PC-3 (cell line): ENCODE data around the gene VEGFA. TPM values are rescaled to one million over a fixed set of nuclear protein-coding genes. Genes with fewer than 3 reads are reported as not detected.

Source experiments
- ATAC-seq: fragments of 200-7000 bp; cut with Tn5 transposase; 2 replicates; pipeline ENCODE4 v1.9.1; 2020; ENCODE audit warnings: mild to moderate bottlenecking, moderate library complexity
- BruUV-seq: library from RNA; stranded (reverse); fragments of 400-500 nt; replicated peaks from 2 replicates; lab custom pipeline; 2021; lab: Mats Ljungman, UMichigan
- CTCF ChIA-PET: fragments of 300-600 bp; sonication (Branson Sonifier 250); formaldehyde crosslinking; loops from one replicate; lab custom pipeline; 2022; ENCODE audit warnings: antibody characterized with exemption; lab: Charles Lee
- POLR2A ChIA-PET: fragments of 300-600 bp; sonication (Branson Sonifier 250); formaldehyde crosslinking; loops from one replicate; lab custom pipeline; 2022; ENCODE audit warnings: antibody characterized with exemption; ENCODE audit not compliant: unreplicated experiment; lab: Charles Lee
- DNase-seq: peaks from one replicate; pipeline ENCODE4 v3.0.0-alpha.2; 2015
- H2AFZ ChIP-seq: fragments of 300-600 bp; sonication (generic); 2 replicates; pipeline ENCODE4 v1.6.0; 2016; ENCODE audit warnings: antibody characterized with exemption, low read length
- H3F3A ChIP-seq: fragments of 300-600 bp; sonication (generic); one replicate; pipeline ENCODE4 v1.6.0; 2017; ENCODE audit warnings: antibody characterized with exemption, low read length, control low read depth, mild to moderate bottlenecking; ENCODE audit not compliant: unreplicated experiment
- H3K27ac ChIP-seq: fragments of 300-600 bp; sonication (generic); 2 replicates; pipeline ENCODE4 v1.5.1; 2016; ENCODE audit warnings: mild to moderate bottlenecking, low read length
- H3K27me3 ChIP-seq: fragments of 300-600 bp; sonication (generic); 2 replicates; pipeline ENCODE4 v1.6.1; 2016; ENCODE audit warnings: low read length, mixed read lengths
- H3K36me3 ChIP-seq: fragments of 300-600 bp; sonication (generic); 2 replicates; pipeline ENCODE4 v1.6.1; 2016; ENCODE audit warnings: low read depth, mixed run types, low read length, mixed read lengths
- H3K4me1 ChIP-seq: fragments of 300-600 bp; sonication (generic); 2 replicates; pipeline ENCODE4 v1.5.1; 2016; ENCODE audit warnings: low read length; ENCODE audit not compliant: insufficient read depth
- H3K4me2 ChIP-seq: fragments of 300-600 bp; sonication (generic); 2 replicates; pipeline ENCODE4 v1.6.0; 2016; ENCODE audit warnings: low read length
- H3K4me3 ChIP-seq: fragments of 300-600 bp; sonication (generic); 2 replicates; pipeline ENCODE4 v1.5.1; 2016; ENCODE audit warnings: mild to moderate bottlenecking, low read length, mixed read lengths
- H3K79me2 ChIP-seq: fragments of 300-600 bp; sonication (generic); 2 replicates; pipeline ENCODE4 v1.6.1; 2017; ENCODE audit warnings: low read length, mixed read lengths
- H3K9ac ChIP-seq: fragments of 300-600 bp; sonication (generic); 2 replicates; pipeline ENCODE4 v1.6.0; 2016; ENCODE audit warnings: mild to moderate bottlenecking, low read length
- H3K9me2 ChIP-seq: fragments of 300-600 bp; sonication (generic); replicated peaks from 2 replicates; pipeline ENCODE4 v1.6.1; 2016; ENCODE audit warnings: mixed run types, low read length, mixed read lengths
- H3K9me3 ChIP-seq: fragments of 300-600 bp; sonication (generic); 2 replicates; pipeline ENCODE4 v1.6.1; 2016; ENCODE audit warnings: low read length, mixed read lengths
- H4K20me1 ChIP-seq: fragments of 300-600 bp; sonication (generic); 2 replicates; pipeline ENCODE4 v1.6.1; 2016; ENCODE audit warnings: low read length, mixed read lengths
- EZH2 ChIP-seq: fragments of 300-600 bp; sonication (generic); IDR thresholded peaks from one replicate; pipeline ENCODE4 v1.6.1; 2017; ENCODE audit warnings: antibody characterized with exemption, mild to moderate bottlenecking, low read length; ENCODE audit not compliant: unreplicated experiment
- EZH2phosphoT487 ChIP-seq: fragments of 300-600 bp; sonication (generic); IDR thresholded peaks from 2 replicates; pipeline ENCODE4 v1.6.1; 2018; ENCODE audit warnings: mild to moderate bottlenecking, antibody characterized with exemption, low read length, borderline replicate concordance
- intact Hi-C: fragments of 100-400 bp; cut with micrococcal nuclease; formaldehyde crosslinking; loops from 2 replicates; pipeline ENCODE4 v1.9.0; 2023
- total RNA-seq: library from RNA; depleted of rRNA; stranded (reverse); fragments of >200 nt; gene quantifications from 2 replicates; pipeline ENCODE4 v1.2.3, GENCODE V29; 2014
- TF ChIP-seq, protein P1 (sequence below): fragments of 300-600 bp; sonication (generic); conservative IDR thresholded peaks from 2 replicates; pipeline ENCODE4 v1.5.1; 2017; ENCODE audit warnings: antibody characterized with exemption, low read depth, mild to moderate bottlenecking, low read length

The VEGFA gene
- total RNA-seq, 1 experiment from 2014 or later = 146 TPM

DNA sequence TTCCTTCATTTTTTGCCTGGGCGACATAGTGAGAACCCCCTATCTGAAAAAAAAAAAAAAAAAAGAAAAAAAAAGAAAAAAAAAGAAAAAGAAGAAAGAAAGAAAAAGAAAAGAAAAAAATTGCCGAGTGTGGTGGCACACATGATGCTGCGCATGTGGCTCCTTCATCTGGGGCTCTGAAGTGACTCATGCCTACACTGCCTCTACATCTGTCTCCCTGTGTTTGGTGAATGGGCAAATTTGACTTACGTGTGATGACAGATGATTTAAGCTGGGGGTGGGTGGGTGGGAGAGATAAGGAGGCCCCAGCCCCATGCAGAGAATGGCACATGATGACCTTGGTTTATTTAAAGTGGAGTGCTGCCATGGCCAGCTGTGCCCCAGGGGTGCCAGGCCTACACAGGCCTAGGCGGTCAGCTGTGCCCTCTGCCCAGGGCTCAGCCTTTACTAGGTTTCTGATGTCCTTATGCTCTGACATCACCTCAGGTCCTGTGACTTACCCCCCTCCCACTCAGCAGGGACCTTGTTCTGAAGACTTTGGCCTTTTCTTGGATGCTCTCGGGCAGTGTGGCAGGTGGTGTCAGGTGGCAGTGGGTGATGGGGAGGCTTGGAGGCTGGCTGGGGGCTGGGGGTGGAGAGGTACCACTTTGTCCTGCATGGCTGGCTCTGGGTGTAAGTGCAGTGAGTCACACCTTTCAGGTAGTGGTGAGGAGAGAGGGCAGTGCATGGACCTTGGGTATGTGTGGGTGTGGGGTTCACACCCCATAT, 41.1 kb downstream of the VEGFA start:
- ATAC-seq (no peak), DNase-seq (no peak)
- POLR2A ChIA-PET = no interaction called here
- Histone ChIP-seq H3K36me3 (no peaks in the 10 kb centered on the region), H3K79me2 (no peaks in the 10 kb centered on the region), H3F3A (no peaks in the 10 kb centered on the region), H4K20me1 (no peaks in the 10 kb centered on the region), H3K9me3 (no peaks in the 10 kb centered on the region), H3K4me1 (peaks cover 6% of the 10 kb centered on the region; the same call in 1 of the 2 replicates), H3K9me2 (no peaks in the 10 kb centered on the region), H3K4me3 (no peak overlapping the region), H3K27me3 (no peaks in the 10 kb centered on the region), H3K27ac (no peak overlapping the region), H3K4me2 (no peak overlapping the region), H3K9ac (no peak overlapping the region), H2AFZ (no peak overlapping the region)
- CTCF ChIA-PET = no interaction called here
- TF ChIP-seq EZH2 (no peak), EZH2phosphoT487 (no peak)
- TF ChIP-seq, protein P1, sequence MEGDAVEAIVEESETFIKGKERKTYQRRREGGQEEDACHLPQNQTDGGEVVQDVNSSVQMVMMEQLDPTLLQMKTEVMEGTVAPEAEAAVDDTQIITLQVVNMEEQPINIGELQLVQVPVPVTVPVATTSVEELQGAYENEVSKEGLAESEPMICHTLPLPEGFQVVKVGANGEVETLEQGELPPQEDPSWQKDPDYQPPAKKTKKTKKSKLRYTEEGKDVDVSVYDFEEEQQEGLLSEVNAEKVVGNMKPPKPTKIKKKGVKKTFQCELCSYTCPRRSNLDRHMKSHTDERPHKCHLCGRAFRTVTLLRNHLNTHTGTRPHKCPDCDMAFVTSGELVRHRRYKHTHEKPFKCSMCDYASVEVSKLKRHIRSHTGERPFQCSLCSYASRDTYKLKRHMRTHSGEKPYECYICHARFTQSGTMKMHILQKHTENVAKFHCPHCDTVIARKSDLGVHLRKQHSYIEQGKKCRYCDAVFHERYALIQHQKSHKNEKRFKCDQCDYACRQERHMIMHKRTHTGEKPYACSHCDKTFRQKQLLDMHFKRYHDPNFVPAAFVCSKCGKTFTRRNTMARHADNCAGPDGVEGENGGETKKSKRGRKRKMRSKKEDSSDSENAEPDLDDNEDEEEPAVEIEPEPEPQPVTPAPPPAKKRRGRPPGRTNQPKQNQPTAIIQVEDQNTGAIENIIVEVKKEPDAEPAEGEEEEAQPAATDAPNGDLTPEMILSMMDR = no peak
- intact Hi-C loops = no loop called here
- BruUV-seq = no TSS peak

DNA sequence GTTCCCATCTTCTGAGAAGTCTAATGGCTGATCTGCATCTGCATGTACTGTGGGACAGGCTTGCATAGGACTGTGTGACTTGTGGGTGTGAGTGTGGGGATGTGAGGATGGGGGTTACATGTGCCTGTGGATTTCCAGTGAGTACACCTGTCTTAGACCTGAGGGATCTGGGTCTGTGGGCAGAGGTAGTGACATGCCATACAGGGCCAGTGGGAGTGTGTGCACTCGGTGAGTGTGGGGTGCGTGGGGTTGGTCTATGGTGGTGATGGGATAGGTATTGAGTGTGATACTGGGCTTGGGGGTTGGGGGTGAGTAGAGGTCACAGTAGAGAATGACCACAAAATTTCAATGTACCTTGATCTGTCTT, 41.7 kb downstream of the VEGFA start:
- intact Hi-C loops = no loop called here
- TF ChIP-seq EZH2 (no peak), EZH2phosphoT487 (no peak)
- TF ChIP-seq, protein P1 = no peak
- no peaks in the 10 kb centered on the region for H3K9me2 ChIP-seq
- H3F3A ChIP-seq = no peaks in the 10 kb centered on the region
- ATAC-seq = no peak
- no peak overlapping the region for H2AFZ ChIP-seq
- no peak overlapping the region for H3K9ac ChIP-seq
- H4K20me1 ChIP-seq = no peaks in the 10 kb centered on the region
- ChIA-PET POLR2A (no interaction called here), CTCF (no interaction called here)
- DNase-seq = no peak
- no peaks in the 10 kb centered on the region for H3K79me2 ChIP-seq
- no peaks in the 10 kb centered on the region for H3K27me3 ChIP-seq
- no peak overlapping the region for H3K27ac ChIP-seq
- no TSS peak for BruUV-seq
- no peaks in the 10 kb centered on the region for H3K9me3 ChIP-seq
- H3K36me3 ChIP-seq = no peaks in the 10 kb centered on the region
- H3K4me2 ChIP-seq = no peak overlapping the region
- H3K4me3 ChIP-seq = no peak overlapping the region
- 0 out of 2 replicates have a peak, but pooled peaks cover under 1% of the 10 kb centered on the region for H3K4me1 ChIP-seq

- Histone ChIP-seq H3K36me3 (no peaks in the 10 kb centered on the region), H3K79me2 (no peaks in the 10 kb centered on the region), H3K4me2 (no peak overlapping the region), H3K4me1 (no peaks in the 10 kb centered on the region), H3K27ac (no peak overlapping the region), H3K9ac (no peak overlapping the region), H2AFZ (no peak overlapping the region), H3F3A (no peaks in the 10 kb centered on the region), H3K4me3 (no peak overlapping the region), H3K27me3 (no peaks in the 10 kb centered on the region), H4K20me1 (no peaks in the 10 kb centered on the region), H3K9me3 (no peaks in the 10 kb centered on the region), H3K9me2 (no peaks in the 10 kb centered on the region)
- no peak for TF ChIP-seq EZH2
- no peak for TF ChIP-seq EZH2phosphoT487
- TF ChIP-seq, protein P1 = no peak
- ATAC-seq (no peak), DNase-seq (no peak)
- CTCF ChIA-PET = no interaction called here
- POLR2A ChIA-PET = no interaction called here
- BruUV-seq = no TSS peak
- intact Hi-C loops = no loop called here
These were observed 43.0 kb downstream of the VEGFA start for GRCh38 chr6:43812850-43813578.
